Activated CD4-positive, alpha-beta memory T cell treated with anti-CD3 and anti-CD28 coated beads for 36 hours (primary cell): Measurements from ENCODE around the gene PRAC2. TPM values are rescaled to one million over a fixed set of nuclear protein-coding genes. Genes with fewer than 3 reads are reported as not detected.

Experiments used
- CTCF ChIA-PET: fragments of 350-600 bp; sonication (Branson Sonifier 250); formaldehyde crosslinking; loops from one replicate; lab custom pipeline; 2021; ENCODE audit warnings: antibody characterized with exemption, inconsistent platforms; lab: Charles Lee
- POLR2A ChIA-PET: fragments of 350-600 bp; sonication (Branson Sonifier 250); formaldehyde crosslinking; loops from one replicate; lab custom pipeline; 2021; ENCODE audit warnings: antibody characterized with exemption; lab: Charles Lee
- DNase-seq: peaks from one replicate; pipeline ENCODE4 v3.0.0-alpha.2; 2020
- H3K27ac Mint-ChIP-seq: one replicate; pipeline ENCODE4 v1.8.0; 2021; ENCODE audit warnings: mixed read lengths
- H3K27me3 Mint-ChIP-seq: one replicate; pipeline ENCODE4 v1.8.0; 2021; ENCODE audit warnings: mixed read lengths
- H3K36me3 Mint-ChIP-seq: one replicate; pipeline ENCODE4 v1.8.0; 2021; ENCODE audit warnings: mixed read lengths
- H3K4me1 Mint-ChIP-seq: one replicate; pipeline ENCODE4 v1.8.0; 2021; ENCODE audit warnings: low read depth, mixed read lengths
- H3K4me3 Mint-ChIP-seq: one replicate; pipeline ENCODE4 v1.8.0; 2021; ENCODE audit warnings: mild to moderate bottlenecking, mixed read lengths
- H3K9me3 Mint-ChIP-seq: one replicate; pipeline ENCODE4 v1.8.0; 2021; ENCODE audit warnings: mixed read lengths
- intact Hi-C: fragments of 100-400 bp; cut with micrococcal nuclease; formaldehyde crosslinking; loops from one replicate; pipeline ENCODE4 v1.15.1; 2023
- total RNA-seq, 2 experiments: library from RNA; stranded (reverse); gene quantifications; one replicate each; pipeline ENCODE4 v1.2.3, GENCODE V29; 2021

PRAC2 gene
- total RNA-seq, 2 experiments from 2014 or later, result not detected

DNA sequence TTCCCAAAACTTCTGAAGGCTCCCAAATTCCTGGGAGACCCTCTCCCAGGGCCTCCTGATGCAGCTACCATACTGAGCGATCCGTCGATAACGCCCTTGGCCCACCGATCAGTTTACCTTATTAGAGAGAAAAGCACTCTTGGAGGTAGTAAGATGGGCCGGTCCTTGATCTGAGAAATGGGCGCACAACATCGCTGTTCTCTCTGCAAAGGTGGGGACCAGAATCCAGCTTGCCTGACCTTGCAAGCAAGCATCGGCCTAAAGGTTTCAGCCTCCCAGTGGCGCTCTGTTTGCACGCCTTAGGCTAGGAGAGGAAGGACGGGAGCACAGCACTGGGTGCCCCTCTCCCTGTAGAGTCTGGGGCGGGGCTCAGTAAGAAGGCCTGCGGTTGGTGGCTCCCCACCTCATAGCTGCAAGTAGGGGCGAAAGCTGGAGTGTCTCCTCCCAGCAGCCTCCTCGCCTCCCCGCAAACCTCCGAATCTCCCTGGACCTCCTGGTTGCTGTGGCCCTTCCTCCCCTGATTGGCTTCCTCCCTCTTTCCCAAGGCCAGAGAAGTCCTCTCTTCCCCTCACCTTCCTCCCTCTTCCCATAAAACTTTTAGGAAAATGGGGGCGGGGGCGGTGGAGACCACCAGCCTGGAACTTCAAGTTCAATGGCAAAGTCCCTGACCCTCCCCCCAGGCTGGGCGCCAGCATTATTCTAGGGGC is 631 bp upstream of the PRAC2 start, which contains the start of gene PRAC1:
Gene PRAC1, minus strand, starts transcription at position 318 of the 707 bp plus-strand sequence. Its CDS starts 126 bp downstream, at position 192.
- ChIA-PET POLR2A (no interaction called here), CTCF (interaction anchor here (1.1 to 4.4 kb wide), 8 partner anchors 12 to 162 kb away, joined by 3 to 49 read pairs (median 8); no protein-coding TSS in a partner anchor)
- no peaks in the 10 kb centered on the region for H3K9me3 Mint-ChIP-seq
- no peak within 1 kb of the TSS for H3K4me3 Mint-ChIP-seq
- no peak within 1 kb of the TSS for H3K27ac Mint-ChIP-seq
- intact Hi-C loops, result loop anchor here (5.0 to 10.0 kb wide), 4 partner anchors 45 to 272 kb away; partner anchors contain the start of genes HOXB8 and IGF2BP1
- H3K36me3 Mint-ChIP-seq, result peaks cover 2% of the 10 kb centered on the region
- H3K27me3 Mint-ChIP-seq, result peaks cover 92% of the 10 kb centered on the region
- peaks cover 36% of the 10 kb centered on the region for H3K4me1 Mint-ChIP-seq
- DNase-seq, result no peak

- Mint-ChIP-seq H3K9me3 (no peaks in the 10 kb centered on the region), H3K4me3 (peak overlapping the region; percentile 17), H3K4me1 (peaks cover 37% of the 10 kb centered on the region), H3K36me3 (peaks cover 2% of the 10 kb centered on the region), H3K27me3 (peaks cover 90% of the 10 kb centered on the region), H3K27ac (no peak overlapping the region)
- ChIA-PET CTCF (interaction anchor here (0.5 to 4.4 kb wide), 38 partner anchors 9 to 1955 kb away, joined by 3 to 57 read pairs (median 4); partner anchors contain the start of gene TTLL6), POLR2A (interaction anchor here (1.5 kb wide), 1 partner anchor 98 kb away, joined by 6 read pairs; the partner anchor contains the start of gene HOXB9)
- DNase-seq, result peak; percentile 34
- intact Hi-C loops, result loop anchor here (2.0 to 10.0 kb wide), 6 partner anchors 29 to 271 kb away; partner anchors contain the start of genes HOXB8 and IGF2BP1
Observed at GRCh38 chr17:48723423-48724250, 652 bp downstream of the PRAC2 start.

- POLR2A ChIA-PET, result interaction anchor here (1.5 kb wide), 1 partner anchor 98 kb away, joined by 6 read pairs; the partner anchor contains the start of gene HOXB9
- intact Hi-C loops, result loop anchor here (2.0 to 10.0 kb wide), 6 partner anchors 28 to 270 kb away; partner anchors contain the start of genes HOXB8 and IGF2BP1
- peak; percentile 87 for DNase-seq
- H3K27ac Mint-ChIP-seq, result no peak overlapping the region
- H3K4me3 Mint-ChIP-seq, result no peak overlapping the region
- peaks cover 2% of the 10 kb centered on the region for H3K36me3 Mint-ChIP-seq
- CTCF ChIA-PET, result interaction anchor here (0.5 to 4.4 kb wide), 46 partner anchors 8 to 503 kb away, joined by 3 to 57 read pairs (median 4); partner anchors contain the start of gene TTLL6
- H3K9me3 Mint-ChIP-seq, result no peaks in the 10 kb centered on the region
- peaks cover 36% of the 10 kb centered on the region for H3K4me1 Mint-ChIP-seq
- H3K27me3 Mint-ChIP-seq, result peaks cover 90% of the 10 kb centered on the region
Observed at GRCh38 chr17:48724251-48725003, 1.4 kb downstream of the PRAC2 start.

GRCh38 chr17:48725004-48725287 is 2.0 kb downstream of the PRAC2 start:
- ChIA-PET POLR2A (no interaction called here), CTCF (interaction anchor here (0.6 to 4.4 kb wide), 26 partner anchors 10 to 572 kb away, joined by 3 to 57 read pairs (median 5); no protein-coding TSS in a partner anchor)
- H3K36me3 Mint-ChIP-seq, result peaks cover 2% of the 10 kb centered on the region
- no peaks in the 10 kb centered on the region for H3K9me3 Mint-ChIP-seq
- H3K4me3 Mint-ChIP-seq, result no peak overlapping the region
- no peak overlapping the region for H3K27ac Mint-ChIP-seq
- H3K27me3 Mint-ChIP-seq, result peaks cover 90% of the 10 kb centered on the region
- H3K4me1 Mint-ChIP-seq, result peaks cover 36% of the 10 kb centered on the region
- intact Hi-C loops, result loop anchor here (2.0 to 10.0 kb wide), 4 partner anchors 28 to 270 kb away; partner anchors contain the start of gene IGF2BP1
- no peak for DNase-seq

- H3K9me3 Mint-ChIP-seq, result no peaks in the 10 kb centered on the region
- intact Hi-C loops, result loop anchor here (2.0 to 10.0 kb wide), 4 partner anchors 27 to 269 kb away; partner anchors contain the start of gene IGF2BP1
- POLR2A ChIA-PET, result no interaction called here
- H3K4me1 Mint-ChIP-seq, result peaks cover 34% of the 10 kb centered on the region
- H3K27ac Mint-ChIP-seq, result no peak overlapping the region
- no peak for DNase-seq
- H3K36me3 Mint-ChIP-seq, result no peaks in the 10 kb centered on the region
- no peak overlapping the region for H3K4me3 Mint-ChIP-seq
- CTCF ChIA-PET, result interaction anchor here (0.6 to 4.4 kb wide), 26 partner anchors 10 to 571 kb away, joined by 3 to 57 read pairs (median 4); no protein-coding TSS in a partner anchor
- H3K27me3 Mint-ChIP-seq, result peaks cover 90% of the 10 kb centered on the region
Observed at GRCh38 chr17:48725288-48726064, 2.5 kb downstream of the PRAC2 start.

- Mint-ChIP-seq H3K9me3 (no peaks in the 10 kb centered on the region), H3K4me1 (peaks cover 34% of the 10 kb centered on the region), H3K36me3 (no peaks in the 10 kb centered on the region), H3K27me3 (peaks cover 89% of the 10 kb centered on the region), H3K27ac (no peak overlapping the region), H3K4me3 (no peak overlapping the region)
- DNase-seq, result no peak
- POLR2A ChIA-PET, result no interaction called here
- intact Hi-C loops, result loop anchor here (10.0 kb wide), 2 partner anchors 68 to 268 kb away; partner anchors contain the start of gene IGF2BP1
- CTCF ChIA-PET, result interaction anchor here (0.6 to 4.4 kb wide), 9 partner anchors 12 to 158 kb away, joined by 3 to 57 read pairs (median 9); no protein-coding TSS in a partner anchor
Observed at GRCh38 chr17:48726114-48726915, 3.3 kb downstream of the PRAC2 start.

DNA sequence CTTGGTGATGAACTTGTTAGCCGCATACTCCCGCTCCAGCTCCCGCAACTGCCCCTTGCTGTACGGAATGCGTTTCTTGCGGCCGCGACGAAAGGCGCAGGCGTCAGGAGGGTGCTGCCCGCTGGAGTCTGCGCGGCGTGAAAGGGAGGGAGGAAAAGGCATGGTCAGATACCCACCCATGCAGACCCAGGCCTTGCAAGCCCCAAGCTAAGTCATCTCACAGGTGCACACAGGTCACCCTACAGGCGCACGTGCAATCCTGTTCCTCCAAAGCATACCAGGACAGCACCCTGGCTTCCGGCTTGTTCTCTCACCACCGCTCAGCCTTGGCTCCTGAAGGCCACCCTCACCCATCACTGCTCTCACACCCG is 3.9 kb downstream of the PRAC2 start:
- H3K27ac Mint-ChIP-seq, result no peak overlapping the region
- CTCF ChIA-PET, result interaction anchor here (1.2 to 3.7 kb wide), 3 partner anchors 64 to 152 kb away, joined by 4 to 57 read pairs (median 5); no protein-coding TSS in a partner anchor
- H3K4me1 Mint-ChIP-seq, result peaks cover 34% of the 10 kb centered on the region
- POLR2A ChIA-PET, result no interaction called here
- no peaks in the 10 kb centered on the region for H3K36me3 Mint-ChIP-seq
- DNase-seq, result no peak
- H3K4me3 Mint-ChIP-seq, result no peak overlapping the region
- H3K9me3 Mint-ChIP-seq, result no peaks in the 10 kb centered on the region
- intact Hi-C loops, result loop anchor here (10.0 kb wide), 2 partner anchors 68 to 268 kb away; partner anchors contain the start of gene IGF2BP1
- peaks cover 92% of the 10 kb centered on the region for H3K27me3 Mint-ChIP-seq

DNA sequence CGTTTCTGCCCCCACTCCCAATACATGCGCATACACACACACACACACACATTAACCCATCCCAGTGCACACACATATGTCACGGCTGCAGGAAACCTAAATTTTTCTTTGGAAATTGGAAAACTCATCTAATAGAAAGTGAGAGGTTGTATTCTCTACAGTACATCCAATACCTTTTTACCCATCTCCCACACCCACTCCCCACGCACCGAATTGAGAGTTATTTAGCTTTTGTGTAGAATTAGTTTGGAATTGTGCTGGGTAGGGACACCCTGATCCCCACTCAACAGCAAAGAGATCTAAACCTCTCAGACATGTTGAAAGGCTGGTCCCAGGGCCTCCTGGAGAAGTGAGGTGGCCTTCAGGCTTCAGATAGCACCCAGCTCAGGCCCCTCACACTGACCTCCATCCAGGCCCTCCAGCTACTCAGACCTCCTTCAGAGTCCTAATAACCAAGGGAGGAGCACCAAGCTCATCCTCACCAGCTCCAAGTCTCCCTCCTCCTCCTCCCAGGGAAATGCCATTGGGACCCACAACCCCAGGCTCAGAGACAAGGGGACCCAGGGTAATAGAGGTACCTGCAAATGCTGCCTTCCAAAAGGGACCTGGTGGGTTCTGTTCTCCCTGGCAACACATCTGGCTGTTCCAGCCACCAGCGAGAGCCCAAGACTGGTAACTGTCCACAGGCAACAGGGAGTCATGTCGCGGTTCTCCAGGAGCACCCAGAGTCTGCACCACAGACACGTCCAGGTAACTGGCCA is 4.6 kb downstream of the PRAC2 start:
- Mint-ChIP-seq H3K4me1 (peaks cover 35% of the 10 kb centered on the region), H3K9me3 (no peaks in the 10 kb centered on the region), H3K4me3 (no peak overlapping the region), H3K36me3 (no peaks in the 10 kb centered on the region), H3K27ac (no peak overlapping the region), H3K27me3 (peaks cover 91% of the 10 kb centered on the region)
- CTCF ChIA-PET, result interaction anchor here (1.2 to 1.5 kb wide), 2 partner anchors 49 to 91 kb away, joined by 4 to 5 read pairs; no protein-coding TSS in a partner anchor
- POLR2A ChIA-PET, result no interaction called here
- no peak for DNase-seq
- intact Hi-C loops, result loop anchor here (10.0 kb wide), 2 partner anchors 67 to 267 kb away; partner anchors contain the start of gene IGF2BP1
